Spleen (tissue), 11 donors: Measurements from ENCODE around the gene MOB1A. TPM values are rescaled to one million over a fixed set of nuclear protein-coding genes. Genes with fewer than 3 reads are reported as not detected.

Source experiments
- DNase-seq: peaks from one replicate; pipeline ENCODE4 v3.0.0-alpha.2; 2020
- H3K27ac ChIP-seq, 8 donors: fragments of 200-600 bp; sonication (generic) in 7 of 8; 1 replicate in 4 of 8; 2 replicates in 4 of 8; pipeline versions ENCODE4 v1.5.0 to v1.8.0; 2016 to 2021; ENCODE audit warnings: inconsistent platforms in 4 of 8, mild to moderate bottlenecking in 4 of 8, moderate library complexity in 1 of 8
- H3K27me3 ChIP-seq, 7 donors: fragments of 200-600 bp; sonication (generic) in 6 of 7; replicated peaks in 1 of 7; 1 replicate in 4 of 7; 2 replicates in 3 of 7; pipeline versions ENCODE4 v1.5.0 to v1.8.0; 2016 to 2021; ENCODE audit warnings: inconsistent platforms in 3 of 7, mild to moderate bottlenecking in 1 of 7
- H3K36me3 ChIP-seq, 6 donors: fragments of 200-600 bp; sonication (generic) in 5 of 6; 1 replicate in 4 of 6; 2 replicates in 2 of 6; pipeline versions ENCODE4 v1.5.0 to v1.8.0; 2016 to 2021; ENCODE audit warnings: inconsistent platforms in 2 of 6
- H3K4me1 ChIP-seq, 6 donors: fragments of 200-600 bp; sonication (generic) in 5 of 6; 1 replicate in 3 of 6; 2 replicates in 3 of 6; pipeline versions ENCODE4 v1.5.0 to v1.8.0; 2016 to 2021; ENCODE audit warnings: inconsistent platforms in 3 of 6
- H3K4me3 ChIP-seq, 8 donors: fragments of 200-600 bp; sonication (generic) in 7 of 8; 1 replicate in 4 of 8; 2 replicates in 4 of 8; pipeline versions ENCODE4 v1.5.0 to v1.8.0; 2016 to 2021; ENCODE audit warnings: inconsistent platforms in 4 of 8, mild to moderate bottlenecking in 4 of 8, moderate library complexity in 2 of 8
- H3K9me3 ChIP-seq, 8 donors: fragments of 200-600 bp; sonication (generic) in 7 of 8; 1 replicate in 4 of 8; 2 replicates in 4 of 8; pipeline versions ENCODE4 v1.5.0 to v1.8.0; 2016 to 2021; ENCODE audit warnings: inconsistent platforms in 4 of 8
- POLR2A ChIP-seq, 3 donors: fragments of 450-650 bp; IDR thresholded peaks; one replicate each; pipeline ENCODE4 v1.5.1; 2017; ENCODE audit warnings: antibody characterized with exemption in 3 of 3, mild to moderate bottlenecking in 1 of 3
- POLR2AphosphoS5 ChIP-seq, 3 donors: sonication (generic); formaldehyde crosslinking; IDR thresholded peaks; one replicate each; pipeline ENCODE4 v1.5.1; 2017; ENCODE audit warnings: antibody characterized with exemption in 3 of 3
- WGBS, 5 donors: extraction: QIAGEN DNeasy Blood & Tissue Kit in 3 of 5; methylation state at CpG; one replicate each; pipeline versions ENCODE4 v1.1.5 to v1.1.7; 2013 to 2018; 5-methylcytosine and 5-hydroxymethylcytosine counted together
- intact Hi-C: fragments of 100-400 bp; cut with DNase I; formaldehyde crosslinking; loops from one replicate; pipeline ENCODE4 v1.15.0; 2023; ENCODE audit warnings: low total_unique reads
- polyA plus RNA-seq, 3 donors: library from polyadenylated mRNA; stranded (reverse); fragments of 200-250 nt; gene quantifications; one replicate each; pipeline ENCODE4 v1.2.1, GENCODE V29; 2013
- total RNA-seq, 7 donors: library from RNA; depleted of rRNA in 3 of 7; stranded (reverse); fragments of >200 nt in 3 of 7; fragmentation: NEBNext Ultra II Directional in 4 of 7; extraction: Animal tissue kit (Norgen Biotek cat#: 25700) in 4 of 7; gene quantifications; one replicate each; pipeline versions ENCODE4 v1.1.0 to v1.2.1, GENCODE V29; 2016 to 2021
- TF ChIP-seq, protein P1 (sequence below), 11 experiments: fragments of 200-600 bp in 7 of 11; fragments of 450-650 bp in 4 of 11; sonication (generic) in 4 of 11; IDR thresholded peaks in 8 of 11; conservative IDR thresholded peaks in 3 of 11; 1 replicate in 7 of 11; 2 replicates in 4 of 11; pipeline versions ENCODE4 v1.4.0 to v1.8.0; 2016 to 2021; ENCODE audit warnings: antibody characterized with exemption in 11 of 11, inconsistent platforms in 4 of 11, mild to moderate bottlenecking in 1 of 11
- donor health status: healthy with polysubstance abuse.
- donor health status: DM: no; HTN: no; CAD: no; lungs with moderate emphysema.
- donor health status: DM: no; HTN: no; CAD: no.
- donor health status: Bipolar disorder and iron deficiency.
- donor health status: healthy.
- donor health status: DM: no; HTN: no; CAD: no.
- donor health status: DM: yes; HTN: yes; CAD: no.

The MOB1A gene
- total and polyA plus RNA-seq, 10 donors = 55.0 to 198 (median 158) TPM

GRCh38 chr2:74111380-74111779 is 67.3 kb downstream of the MOB1A start:
- Histone ChIP-seq H3K27ac (no peak overlapping the region), H3K4me1 (no peaks in the 10 kb centered on the region), H3K9me3 (no peaks in the 10 kb centered on the region), H3K4me3 (no peak overlapping the region), H3K36me3 (peaks cover 0 to 11% (median 0%) of the 10 kb centered on the region in 6 donors), H3K27me3 (no peaks in the 10 kb centered on the region)
- TF ChIP-seq, protein P1, sequence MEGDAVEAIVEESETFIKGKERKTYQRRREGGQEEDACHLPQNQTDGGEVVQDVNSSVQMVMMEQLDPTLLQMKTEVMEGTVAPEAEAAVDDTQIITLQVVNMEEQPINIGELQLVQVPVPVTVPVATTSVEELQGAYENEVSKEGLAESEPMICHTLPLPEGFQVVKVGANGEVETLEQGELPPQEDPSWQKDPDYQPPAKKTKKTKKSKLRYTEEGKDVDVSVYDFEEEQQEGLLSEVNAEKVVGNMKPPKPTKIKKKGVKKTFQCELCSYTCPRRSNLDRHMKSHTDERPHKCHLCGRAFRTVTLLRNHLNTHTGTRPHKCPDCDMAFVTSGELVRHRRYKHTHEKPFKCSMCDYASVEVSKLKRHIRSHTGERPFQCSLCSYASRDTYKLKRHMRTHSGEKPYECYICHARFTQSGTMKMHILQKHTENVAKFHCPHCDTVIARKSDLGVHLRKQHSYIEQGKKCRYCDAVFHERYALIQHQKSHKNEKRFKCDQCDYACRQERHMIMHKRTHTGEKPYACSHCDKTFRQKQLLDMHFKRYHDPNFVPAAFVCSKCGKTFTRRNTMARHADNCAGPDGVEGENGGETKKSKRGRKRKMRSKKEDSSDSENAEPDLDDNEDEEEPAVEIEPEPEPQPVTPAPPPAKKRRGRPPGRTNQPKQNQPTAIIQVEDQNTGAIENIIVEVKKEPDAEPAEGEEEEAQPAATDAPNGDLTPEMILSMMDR (IDR thresholded peaks at IDR 0.05 in 8 of 11, conservative IDR thresholded peaks at IDR 0.05 in 3 of 11) = no peak
- TF ChIP-seq POLR2AphosphoS5 (IDR thresholded peaks at IDR 0.05) = no peak
- TF ChIP-seq POLR2A (IDR thresholded peaks at IDR 0.05) = no peak
- no peak for DNase-seq
- intact Hi-C loops = no loop called here

DNA sequence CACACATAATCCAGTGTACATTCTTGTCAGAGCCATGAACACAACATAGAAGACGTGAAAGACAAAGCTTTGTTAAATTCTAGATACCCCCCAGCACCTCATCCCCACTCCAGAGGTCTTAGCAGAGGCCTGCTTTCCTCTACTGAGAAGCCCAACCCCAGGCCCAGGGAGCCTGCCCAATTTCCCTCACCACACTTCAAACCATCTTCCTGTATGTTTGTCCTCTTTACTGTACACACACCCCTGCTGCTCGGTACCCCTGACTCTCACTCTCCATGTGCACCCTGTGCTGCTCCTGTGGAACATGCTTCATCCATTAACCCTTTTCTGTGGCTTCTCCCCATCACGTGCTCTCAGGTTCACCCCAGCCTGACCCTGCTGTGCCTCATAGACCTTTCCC is 68.1 kb downstream of the MOB1A start:
- TF ChIP-seq POLR2AphosphoS5 (IDR thresholded peaks at IDR 0.05) (no peak), POLR2A (IDR thresholded peaks at IDR 0.05) (no peak)
- TF ChIP-seq, protein P1 (IDR thresholded peaks at IDR 0.05 in 8 of 11, conservative IDR thresholded peaks at IDR 0.05 in 3 of 11) = no peak
- WGBS, 5 donors = 84 to 95% (median 87%) methylated on average over 3 of the region's 3 CpGs
- peaks cover 0 to 11% (median 0%) of the 10 kb centered on the region in 6 donors for H3K36me3 ChIP-seq
- H3K27ac ChIP-seq = no peak overlapping the region
- DNase-seq = no peak
- intact Hi-C loops = no loop called here
- H3K4me3 ChIP-seq = no peak overlapping the region
- no peaks in the 10 kb centered on the region for H3K9me3 ChIP-seq
- no peaks in the 10 kb centered on the region for H3K27me3 ChIP-seq
- no peaks in the 10 kb centered on the region for H3K4me1 ChIP-seq

DNA sequence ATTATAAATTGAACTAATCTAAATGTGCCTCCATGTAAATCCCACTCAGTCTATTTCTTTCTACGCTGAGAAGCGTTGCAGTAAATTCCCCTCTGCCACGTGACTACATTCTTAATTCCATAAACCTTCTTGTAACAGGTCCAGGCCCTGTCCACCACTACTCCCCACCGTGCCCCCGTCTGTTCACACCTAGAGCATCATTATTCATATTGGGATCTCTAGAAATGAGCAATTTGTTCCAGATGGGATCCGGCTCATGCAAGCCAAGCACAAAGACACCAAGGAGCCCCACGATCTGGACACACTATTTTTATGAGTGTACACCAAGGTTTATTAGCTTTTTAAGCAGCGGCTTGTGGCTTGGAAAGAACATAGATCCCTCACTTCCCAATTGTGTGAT is 69.1 kb downstream of the MOB1A start:
- H3K4me1 ChIP-seq = no peaks in the 10 kb centered on the region
- no peaks in the 10 kb centered on the region for H3K9me3 ChIP-seq
- TF ChIP-seq POLR2A (IDR thresholded peaks at IDR 0.05) (no peak), POLR2AphosphoS5 (IDR thresholded peaks at IDR 0.05) (no peak)
- TF ChIP-seq, protein P1 (IDR thresholded peaks at IDR 0.05 in 8 of 11, conservative IDR thresholded peaks at IDR 0.05 in 3 of 11) = no peak
- 83 to 92% (median 90%) methylated on average over 8 of the region's 8 CpGs for WGBS, 5 donors
- intact Hi-C loops = no loop called here
- no peaks in the 10 kb centered on the region for H3K27me3 ChIP-seq
- H3K4me3 ChIP-seq = no peak overlapping the region
- H3K36me3 ChIP-seq = peaks cover 0 to 20% (median under 1%) of the 10 kb centered on the region in 6 donors
- no peak for DNase-seq
- H3K27ac ChIP-seq = no peak overlapping the region

- Histone ChIP-seq H3K27ac (no peak overlapping the region), H3K27me3 (no peaks in the 10 kb centered on the region), H3K4me3 (no peak overlapping the region), H3K4me1 (no peaks in the 10 kb centered on the region), H3K36me3 (peaks cover 0 to 45% (median 12%) of the 10 kb centered on the region in 6 donors), H3K9me3 (no peaks in the 10 kb centered on the region)
- TF ChIP-seq POLR2AphosphoS5 (IDR thresholded peaks at IDR 0.05) (peak in 2 of 3 donors; percentile 5 to 60), POLR2A (IDR thresholded peaks at IDR 0.05) (no peak)
- intact Hi-C loops = no loop called here
- no peak for DNase-seq
- WGBS, 5 donors = 70 to 80% (median 77%) methylated on average over 12 of the region's 12 CpGs
These were observed 71.6 kb downstream of the MOB1A start for GRCh38 chr2:74107071-74107470.

- Histone ChIP-seq H3K4me3 (no peak overlapping the region), H3K27ac (no peak overlapping the region), H3K4me1 (no peaks in the 10 kb centered on the region), H3K9me3 (no peaks in the 10 kb centered on the region), H3K36me3 (peaks cover 0 to 61% (median 28%) of the 10 kb centered on the region in 6 donors), H3K27me3 (no peaks in the 10 kb centered on the region)
- no peak for DNase-seq
- TF ChIP-seq, protein P1 (IDR thresholded peaks at IDR 0.05 in 8 of 11, conservative IDR thresholded peaks at IDR 0.05 in 3 of 11) = no peak
- TF ChIP-seq POLR2A (IDR thresholded peaks at IDR 0.05) (no peak), POLR2AphosphoS5 (IDR thresholded peaks at IDR 0.05) (no peak)
- intact Hi-C loops = no loop called here
- 94 to 97% (median 95%) methylated on average over 8 of the region's 8 CpGs for WGBS, 5 donors
These were observed 73.3 kb downstream of the MOB1A start for GRCh38 chr2:74105413-74105812.
